Endothelial cell of umbilical vein (primary cell): ENCODE data around the gene TDP1. TPM values are rescaled to one million over a fixed set of nuclear protein-coding genes. Genes with fewer than 3 reads are reported as not detected.

Experiments
- BruUV-seq: library from RNA; stranded (reverse); fragments of 400-500 nt; replicated peaks from 2 replicates; lab custom pipeline; 2021; lab: Mats Ljungman, UMichigan
- CTCF ChIA-PET: fragments of 300-600, 350-600 bp; sonication (Branson Sonifier 250); formaldehyde crosslinking; loops from one replicate; lab custom pipeline; 2021; ENCODE audit warnings: antibody characterized with exemption, inconsistent platforms; lab: Charles Lee
- POLR2A ChIA-PET: fragments of 300-600, 350-600 bp; sonication (Branson Sonifier 250); formaldehyde crosslinking; loops from one replicate; lab custom pipeline; 2021; ENCODE audit warnings: antibody characterized with exemption, inconsistent platforms; lab: Charles Lee
- DNase-seq: peaks from one replicate; pipeline ENCODE4 v3.0.0-alpha.2; 2011; ENCODE audit warnings: low read depth, low spot score
- FAIRE-seq: peaks from 2 replicates; lab custom pipeline; 2011; peaks lifted over from hg19 to GRCh38; lab: Jason Lieb, UNC
- H2AFZ ChIP-seq: 2 replicates; pipeline ENCODE4 v1.6.0; 2012; ENCODE audit warnings: low read depth, low read length, control low read depth, inconsistent platforms
- H3K27ac ChIP-seq: 2 replicates; pipeline ENCODE4 v1.5.1; 2011; ENCODE audit warnings: low read depth, mild to moderate bottlenecking, control low read depth, low read length, moderate library complexity; ENCODE audit not compliant: insufficient read depth
- H3K27me3 ChIP-seq, 2 experiments: 2 replicates each; pipeline versions ENCODE4 v1.6.0 to v1.6.1; 2011; ENCODE audit warnings: low read length in 2 of 2, mixed read lengths in 1 of 2; ENCODE audit not compliant: control insufficient read depth in 2 of 2, insufficient read depth in 2 of 2
- H3K36me3 ChIP-seq, 2 experiments: 2 replicates in 1 of 2; 3 replicates in 1 of 2; pipeline ENCODE4 v1.5.1; 2011; ENCODE audit warnings: low read length in 2 of 2, mild to moderate bottlenecking in 1 of 2, moderate library complexity in 1 of 2; ENCODE audit not compliant: control insufficient read depth in 2 of 2, insufficient read depth in 2 of 2; ENCODE audit errors: extremely low read depth in 1 of 2
- H3K4me1 ChIP-seq: 3 replicates; pipeline ENCODE4 v1.5.1; 2011; ENCODE audit warnings: mild to moderate bottlenecking, low read length; ENCODE audit not compliant: control insufficient read depth, insufficient read depth; ENCODE audit errors: extremely low read depth
- H3K4me2 ChIP-seq: 2 replicates; pipeline ENCODE4 v1.6.1; 2011; ENCODE audit warnings: low read length, control low read depth, mixed read lengths; ENCODE audit not compliant: insufficient read depth
- H3K4me3 ChIP-seq, 3 experiments: fragments of 200-600 bp in 1 of 3; sonication (generic), shearing (Covaris generic) in 1 of 3; replicated peaks in 1 of 3; 2 replicates each; pipeline ENCODE4 v1.5.1; 2011 to 2016; ENCODE audit warnings: control low read depth in 3 of 3, low read length in 3 of 3, mild to moderate bottlenecking in 2 of 3, inconsistent platforms in 1 of 3, low read depth in 1 of 3, moderate library complexity in 1 of 3; ENCODE audit not compliant: insufficient read depth in 1 of 3
- H3K79me2 ChIP-seq: 2 replicates; pipeline ENCODE4 v1.6.0; 2012; ENCODE audit warnings: low read length, inconsistent platforms; ENCODE audit not compliant: control insufficient read depth, insufficient read depth
- H3K9ac ChIP-seq: replicated peaks from 2 replicates; pipeline ENCODE3; 2011; ENCODE audit warnings: low read length, control low read depth; ENCODE audit not compliant: insufficient read depth; ENCODE audit errors: extremely low read depth
- H3K9me1 ChIP-seq: replicated peaks from 3 replicates; pipeline ENCODE4 v1.6.0; 2011; ENCODE audit warnings: mild to moderate bottlenecking, low read length; ENCODE audit not compliant: control insufficient read depth, insufficient read depth; ENCODE audit errors: extremely low read depth
- H3K9me3 ChIP-seq: replicated peaks from 2 replicates; pipeline ENCODE4 v1.5.1; 2012; ENCODE audit warnings: low read length, inconsistent platforms; ENCODE audit not compliant: control insufficient read depth, insufficient read depth
- H4K20me1 ChIP-seq: replicated peaks from 2 replicates; pipeline ENCODE3; 2011; ENCODE audit warnings: mild to moderate bottlenecking, low read length; ENCODE audit not compliant: control insufficient read depth, insufficient read depth; ENCODE audit errors: extremely low read depth
- CTCF ChIP-seq, 2 donors: IDR thresholded peaks; 1 replicate in 1 of 2; 2 replicates in 1 of 2; pipeline ENCODE4 v1.5.1; 2011; ENCODE audit warnings: low read length in 2 of 2, mild to moderate bottlenecking in 2 of 2, moderate library complexity in 2 of 2, control low read depth in 1 of 2, inconsistent platforms in 1 of 2, low read depth in 1 of 2; ENCODE audit not compliant: insufficient read depth in 1 of 2; ENCODE audit errors: extremely low read depth in 1 of 2
- EZH2 ChIP-seq: IDR thresholded peaks from 2 replicates; pipeline ENCODE4 v1.6.1; 2012; ENCODE audit warnings: borderline replicate concordance, low read depth, mild to moderate bottlenecking, moderate library complexity, low read length, inconsistent platforms; ENCODE audit not compliant: severe bottlenecking
- FOS ChIP-seq: IDR thresholded peaks from 2 replicates; pipeline ENCODE4 v1.6.1; 2011; ENCODE audit warnings: mild to moderate bottlenecking, low read length, moderate library complexity, borderline replicate concordance; ENCODE audit not compliant: insufficient read depth
- GATA2 ChIP-seq: IDR thresholded peaks from 2 replicates; pipeline ENCODE4 v1.7.0; 2011; ENCODE audit warnings: low read depth, mild to moderate bottlenecking, moderate library complexity, mixed read lengths, low read length; ENCODE audit not compliant: insufficient read length, insufficient read depth
- JUN ChIP-seq: IDR thresholded peaks from 2 replicates; pipeline ENCODE4 v1.6.1; 2011; ENCODE audit warnings: borderline replicate concordance, low read depth; ENCODE audit not compliant: insufficient read length, insufficient read depth
- MAX ChIP-seq: IDR thresholded peaks from 2 replicates; pipeline ENCODE4 v1.6.1; 2011; ENCODE audit not compliant: insufficient read depth, insufficient read length
- MYC ChIP-seq: IDR thresholded peaks from one replicate; pipeline ENCODE4 v1.6.1; 2011; ENCODE audit warnings: mild to moderate bottlenecking, low read depth, low read length
- POLR2A ChIP-seq: IDR thresholded peaks from 2 replicates; pipeline ENCODE4 v1.6.1; 2012; ENCODE audit warnings: low read depth, mild to moderate bottlenecking, control low read depth, low read length
- POLR2AphosphoS5 ChIP-seq: IDR thresholded peaks from 2 replicates; pipeline ENCODE4 v1.6.1; 2012; ENCODE audit warnings: low read depth, mild to moderate bottlenecking, control low read depth, low read length, moderate library complexity; ENCODE audit not compliant: insufficient read depth
- dilution Hi-C: fragments of 300-500 bp; cut with MboI; formaldehyde crosslinking; loops from one replicate; pipeline ENCODE4 v1.15.0; 2019; ENCODE audit warnings: low sequenced_read_pairs; ENCODE audit not compliant: extremely low pct_ligation_motif_present
- intact Hi-C: fragments of 100-400 bp; cut with micrococcal nuclease; formaldehyde crosslinking; loops from one replicate; pipeline ENCODE4 v1.10.0; 2022
- polyA plus RNA-seq, 4 experiments: library from polyadenylated mRNA; depleted of rRNA in 3 of 4; stranded (reverse) in 3 of 4; unstranded in 1 of 4; fragments of >200 nt; gene quantifications; 2 replicates each; pipeline versions ENCODE4 v1.2.1 to v1.2.3, GENCODE V29; 2011 to 2012; ENCODE audit warnings: missing spikeins in 1 of 4
- total RNA-seq: library from RNA; stranded (reverse); gene quantifications from 2 replicates; pipeline ENCODE4 v1.2.3, GENCODE V29; 2021

The TDP1 gene
- total and polyA plus RNA-seq, 2 donors (not counting 3 experiments of a cell fraction or from before 2014, with no cell fraction given): 14.1 to 30.5 TPM

- no TSS peak for BruUV-seq
- peaks cover 2 to 13% of the 10 kb centered on the region in 2 experiments for H3K36me3 ChIP-seq
- no peaks in the 10 kb centered on the region for H3K9me1 ChIP-seq
- ChIA-PET CTCF (interaction anchor here (1.2 to 8.6 kb wide), 4 partner anchors 9 to 101 kb away, joined by 5 to 90 read pairs (median 10); no protein-coding TSS in a partner anchor), POLR2A (no interaction called here)
- H3K9ac ChIP-seq: no peak overlapping the region
- H2AFZ ChIP-seq: no peak overlapping the region
- peaks cover 69% of the 10 kb centered on the region for H3K79me2 ChIP-seq
- dilution Hi-C loops: no loop called here
- DNase-seq (peak; percentile 88), FAIRE-seq (peak; percentile 83)
- H3K27me3 ChIP-seq: no peaks in the 10 kb centered on the region
- H3K4me1 ChIP-seq: peaks cover 31% of the 10 kb centered on the region
- H3K9me3 ChIP-seq: no peaks in the 10 kb centered on the region
- H3K27ac ChIP-seq: no peak overlapping the region
- intact Hi-C loops: loop anchor here (5.0 kb wide), 2 partner anchors 103 to 183 kb away; partner anchors contain the start of gene KCNK13
- TF ChIP-seq MAX (no peak), CTCF (IDR thresholded peaks at IDR 0.05; ENCODE audit: extremely low read depth in 1 of 2, insufficient read depth in 1 of 2, low read depth in 1 of 2, low read length in 2 of 2) (no peak), FOS (no peak), EZH2 (no peak), POLR2A (no peak), MYC (no peak), GATA2 (no peak), POLR2AphosphoS5 (no peak), JUN (no peak)
- peak overlapping the region; percentile 42 for H3K4me2 ChIP-seq
- no peaks in the 10 kb centered on the region for H4K20me1 ChIP-seq
- H3K4me3 ChIP-seq: no peak overlapping the region
Observed at GRCh38 chr14:89958966-89959365, 3.2 kb downstream of the TDP1 start.
